H9 (cell line): ENCODE results near the gene PAX8. TPM values are rescaled to one million over a fixed set of nuclear protein-coding genes. Genes with fewer than 3 reads are reported as not detected.

Experiments used
- DNase-seq: peaks from one replicate; pipeline ENCODE4 v3.0.0-alpha.2; 2017
- H2AFZ ChIP-seq: one replicate; pipeline ENCODE4 v1.6.1; 2013; ENCODE audit warnings: mild to moderate bottlenecking, low read length, control low read depth, moderate library complexity
- H2AK5ac ChIP-seq: 2 replicates; pipeline ENCODE4 v1.6.1; 2013; ENCODE audit warnings: low read length, control low read depth, mixed read lengths; ENCODE audit not compliant: insufficient read length
- H2BK120ac ChIP-seq: one replicate; pipeline ENCODE4 v1.6.1; 2013; ENCODE audit warnings: low read depth, mild to moderate bottlenecking, low read length, control low read depth, inconsistent platforms; ENCODE audit not compliant: poor library complexity, severe bottlenecking
- H2BK12ac ChIP-seq: 2 replicates; pipeline ENCODE4 v1.6.1; 2013; ENCODE audit warnings: low read length, control low read depth, mixed read lengths, low read depth; ENCODE audit not compliant: insufficient read length
- H2BK15ac ChIP-seq: 2 replicates; pipeline ENCODE4 v1.6.1; 2013; ENCODE audit warnings: low read depth, low read length, control low read depth
- H2BK20ac ChIP-seq: one replicate; pipeline ENCODE4 v1.6.1; 2013; ENCODE audit warnings: low read depth, mild to moderate bottlenecking, low read length, control low read depth, inconsistent platforms; ENCODE audit not compliant: poor library complexity, severe bottlenecking
- H2BK5ac ChIP-seq: 2 replicates; pipeline ENCODE4 v1.6.1; 2013; ENCODE audit warnings: low read length, control low read depth, mixed read lengths; ENCODE audit not compliant: insufficient read length
- H3K14ac ChIP-seq: 2 replicates; pipeline ENCODE4 v1.6.1; 2013; ENCODE audit warnings: low read length, control low read depth; ENCODE audit not compliant: insufficient read depth
- H3K18ac ChIP-seq: 2 replicates; pipeline ENCODE4 v1.6.1; 2013; ENCODE audit warnings: low read depth, mild to moderate bottlenecking, mixed read lengths, low read length, control low read depth; ENCODE audit not compliant: insufficient read length
- H3K23ac ChIP-seq: 2 replicates; pipeline ENCODE4 v1.6.1; 2013; ENCODE audit warnings: low read length, control low read depth, mixed read lengths, low read depth; ENCODE audit not compliant: insufficient read length
- H3K23me2 ChIP-seq: 2 replicates; pipeline ENCODE4 v1.6.1; 2013; ENCODE audit warnings: low read depth, mild to moderate bottlenecking, mixed read lengths, low read length, control low read depth; ENCODE audit not compliant: insufficient read length, poor library complexity, severe bottlenecking
- H3K27ac ChIP-seq: 2 replicates; pipeline ENCODE4 v1.5.1; 2013; ENCODE audit warnings: low read length, control low read depth, mixed read lengths, low read depth; ENCODE audit not compliant: insufficient read length
- H3K27me3 ChIP-seq: 2 replicates; pipeline ENCODE4 v1.6.1; 2013; ENCODE audit warnings: low read length, control low read depth, inconsistent platforms; ENCODE audit not compliant: insufficient read depth
- H3K4ac ChIP-seq: 2 replicates; pipeline ENCODE4 v1.6.1; 2013; ENCODE audit warnings: low read depth, mild to moderate bottlenecking, control low read depth, inconsistent platforms, low read length, moderate library complexity
- H3K4me1 ChIP-seq: 2 replicates; pipeline ENCODE4 v1.6.1; 2013; ENCODE audit warnings: low read length, control low read depth, inconsistent platforms; ENCODE audit not compliant: insufficient read depth
- H3K4me2 ChIP-seq: 2 replicates; pipeline ENCODE4 v1.6.1; 2013; ENCODE audit warnings: low read length, control low read depth, mixed read lengths; ENCODE audit not compliant: insufficient read length, insufficient read depth
- H3K56ac ChIP-seq: 2 replicates; pipeline ENCODE4 v1.6.1; 2013; ENCODE audit warnings: low read depth, mild to moderate bottlenecking, mixed read lengths, low read length, control low read depth; ENCODE audit not compliant: insufficient read length
- H3K79me1 ChIP-seq: 2 replicates; pipeline ENCODE4 v1.6.1; 2013; ENCODE audit warnings: low read depth, mild to moderate bottlenecking, moderate library complexity, low read length, control low read depth, inconsistent platforms; ENCODE audit not compliant: insufficient read depth, poor library complexity, severe bottlenecking
- H3K79me2 ChIP-seq: 2 replicates; pipeline ENCODE4 v1.6.1; 2013; ENCODE audit warnings: low read length, control low read depth, inconsistent platforms; ENCODE audit not compliant: insufficient read depth
- H3K9ac ChIP-seq: 2 replicates; pipeline ENCODE4 v1.6.1; 2013; ENCODE audit warnings: low read length, control low read depth, mixed read lengths; ENCODE audit not compliant: insufficient read length; ENCODE audit errors: extremely low read depth
- H3K9me3 ChIP-seq: one replicate; pipeline ENCODE4 v1.6.1; 2013; ENCODE audit warnings: low read depth, low read length, inconsistent platforms; ENCODE audit not compliant: control insufficient read depth
- H3T11ph ChIP-seq: one replicate; pipeline ENCODE4 v1.6.1; 2013; ENCODE audit warnings: mild to moderate bottlenecking, low read length, control low read depth, inconsistent platforms
- H4K20me1 ChIP-seq: one replicate; pipeline ENCODE4 v1.6.1; 2013; ENCODE audit not compliant: control insufficient read depth, insufficient read length, insufficient read depth
- H4K5ac ChIP-seq: 2 replicates; pipeline ENCODE4 v1.6.1; 2013; ENCODE audit warnings: low read depth, mild to moderate bottlenecking, mixed read lengths, low read length, control low read depth; ENCODE audit not compliant: insufficient read length
- H4K8ac ChIP-seq: replicated peaks from 2 replicates; pipeline ENCODE4 v1.6.1; 2013; ENCODE audit warnings: low read length, control low read depth, mixed read lengths, low read depth; ENCODE audit not compliant: insufficient read length
- H4K91ac ChIP-seq: 2 replicates; pipeline ENCODE4 v1.6.1; 2013; ENCODE audit warnings: low read depth, mild to moderate bottlenecking, moderate library complexity, mixed read lengths, low read length, control low read depth; ENCODE audit not compliant: insufficient read length
- H3K27ac Mint-ChIP-seq, 3 experiments: 2 replicates in 2 of 3; 3 replicates in 1 of 3; pipeline ENCODE4 v1.8.0; 2020 to 2021; ENCODE audit warnings: mixed read lengths in 3 of 3, mild to moderate bottlenecking in 1 of 3, moderate library complexity in 1 of 3
- H3K27me3 Mint-ChIP-seq: 2 replicates; pipeline ENCODE4 v1.8.0; 2021; ENCODE audit warnings: low read depth, mild to moderate bottlenecking, moderate library complexity, mixed read lengths
- H3K36me3 Mint-ChIP-seq, 3 experiments: 2 replicates in 2 of 3; 3 replicates in 1 of 3; pipeline ENCODE4 v1.8.0; 2020 to 2021; ENCODE audit warnings: low read depth in 3 of 3, mixed read lengths in 3 of 3; ENCODE audit not compliant: insufficient read depth in 1 of 3
- H3K4me1 Mint-ChIP-seq, 2 experiments: 2 replicates each; pipeline ENCODE4 v1.8.0; 2020; ENCODE audit warnings: mixed read lengths in 2 of 2
- H3K4me3 Mint-ChIP-seq, 2 experiments: 2 replicates in 1 of 2; 3 replicates in 1 of 2; pipeline ENCODE4 v1.8.0; 2020 to 2021; ENCODE audit warnings: mild to moderate bottlenecking in 2 of 2, mixed read lengths in 2 of 2, moderate library complexity in 1 of 2
- H3K9me3 Mint-ChIP-seq, 2 experiments: 2 replicates in 1 of 2; 3 replicates in 1 of 2; pipeline ENCODE4 v1.8.0; 2020; ENCODE audit warnings: mild to moderate bottlenecking in 2 of 2, mixed read lengths in 2 of 2, moderate library complexity in 1 of 2
- whole genome bisulfite sequencing: extraction: QIAGEN DNeasy Blood & Tissue Kit; methylation state at CpG from one replicate; pipeline ENCODE4 v1.1.7; 2013; ENCODE audit warnings: missing lambda C conversion rate, low lambda C conversion rate, mixed read lengths; ENCODE audit not compliant: insufficient read length; ENCODE audit errors: extremely low coverage; 5-methylcytosine and 5-hydroxymethylcytosine counted together
- total RNA-seq: library from RNA; stranded (reverse); gene quantifications from 2 replicates; pipeline ENCODE4 v1.2.1, GENCODE V29; 2021
- TF ChIP-seq, protein P1 (sequence below): fragments of 200-600 bp; sonication (generic); conservative IDR thresholded peaks from 3 replicates; pipeline ENCODE4 v1.8.0; 2021; ENCODE audit warnings: antibody characterized with exemption, mild to moderate bottlenecking

Gene PAX8
- total RNA-seq, 1 experiment from 2014 or later = not detected

DNA sequence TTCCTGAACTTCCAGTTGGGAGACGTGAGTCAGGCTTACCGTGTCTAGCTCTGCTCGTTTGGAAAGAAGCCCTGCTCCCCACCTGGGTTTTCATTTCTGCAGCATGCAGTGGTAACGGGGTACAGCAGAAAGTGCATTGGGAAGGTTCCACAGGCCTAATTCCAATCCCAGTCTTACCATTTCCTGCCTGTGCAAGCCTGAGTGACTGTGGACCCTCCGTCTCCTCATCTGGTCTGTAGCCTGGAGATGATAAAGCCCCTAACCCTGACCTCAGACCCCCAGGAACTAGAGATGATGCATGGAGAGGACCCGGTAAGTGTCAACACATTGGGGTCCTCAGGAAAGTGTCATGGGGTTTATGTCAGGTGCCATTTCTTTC, 110.8 kb downstream of the PAX8 start:
- Histone ChIP-seq H3K79me2 (no peaks in the 10 kb centered on the region), H3K4me2 (no peak overlapping the region)

More for the DNA sequence above, 110.8 kb downstream of the PAX8 start:
- Histone ChIP-seq H2BK20ac (no peak overlapping the region), H3K79me1 (no peaks in the 10 kb centered on the region), H4K8ac (no peak overlapping the region), H2AK5ac (no peak overlapping the region), H2BK12ac (no peak overlapping the region), H4K20me1 (no peaks in the 10 kb centered on the region), H3K9me3 (no peaks in the 10 kb centered on the region), H3K4me1 (no peaks in the 10 kb centered on the region), H3K23ac (no peak overlapping the region), H3K23me2 (no peaks in the 10 kb centered on the region), H3K18ac (no peak overlapping the region), H2BK5ac (no peak overlapping the region), H2AFZ (no peak overlapping the region), H3K27ac (no peak overlapping the region), H3K4ac (no peak overlapping the region), H2BK120ac (no peak overlapping the region), H3K14ac (no peak overlapping the region), H3K9ac (no peak overlapping the region), H3K56ac (no peak overlapping the region), H3K27me3 (no peaks in the 10 kb centered on the region), H3T11ph (no peak overlapping the region), H4K91ac (no peak overlapping the region), H2BK15ac (no peak overlapping the region), H4K5ac (no peak overlapping the region)
- DNase-seq = no peak
- H3K27me3 Mint-ChIP-seq = peaks cover 20% of the 10 kb centered on the region
- no CpG with 5 or more reads among the region's 6 CpGs for WGBS
- H3K27ac Mint-ChIP-seq = no peak overlapping the region
- TF ChIP-seq, protein P1, sequence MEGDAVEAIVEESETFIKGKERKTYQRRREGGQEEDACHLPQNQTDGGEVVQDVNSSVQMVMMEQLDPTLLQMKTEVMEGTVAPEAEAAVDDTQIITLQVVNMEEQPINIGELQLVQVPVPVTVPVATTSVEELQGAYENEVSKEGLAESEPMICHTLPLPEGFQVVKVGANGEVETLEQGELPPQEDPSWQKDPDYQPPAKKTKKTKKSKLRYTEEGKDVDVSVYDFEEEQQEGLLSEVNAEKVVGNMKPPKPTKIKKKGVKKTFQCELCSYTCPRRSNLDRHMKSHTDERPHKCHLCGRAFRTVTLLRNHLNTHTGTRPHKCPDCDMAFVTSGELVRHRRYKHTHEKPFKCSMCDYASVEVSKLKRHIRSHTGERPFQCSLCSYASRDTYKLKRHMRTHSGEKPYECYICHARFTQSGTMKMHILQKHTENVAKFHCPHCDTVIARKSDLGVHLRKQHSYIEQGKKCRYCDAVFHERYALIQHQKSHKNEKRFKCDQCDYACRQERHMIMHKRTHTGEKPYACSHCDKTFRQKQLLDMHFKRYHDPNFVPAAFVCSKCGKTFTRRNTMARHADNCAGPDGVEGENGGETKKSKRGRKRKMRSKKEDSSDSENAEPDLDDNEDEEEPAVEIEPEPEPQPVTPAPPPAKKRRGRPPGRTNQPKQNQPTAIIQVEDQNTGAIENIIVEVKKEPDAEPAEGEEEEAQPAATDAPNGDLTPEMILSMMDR = no peak
- H3K4me3 Mint-ChIP-seq = no peak overlapping the region
- H3K9me3 Mint-ChIP-seq = no peaks in the 10 kb centered on the region; a peak in 1 of 5 replicates
- peaks cover 12 to 16% of the 10 kb centered on the region in 2 experiments for H3K4me1 Mint-ChIP-seq
- H3K36me3 Mint-ChIP-seq = no peaks in the 10 kb centered on the region; a peak in 2 of 7 replicates
